HCEC 1CT (cell line): ENCODE measurements around the gene RIPK3.

Source experiments
- DNase-seq: peaks from one replicate; pipeline ENCODE4 v3.0.0-alpha.2; 2017

Gene RIPK3

GRCh38 chr14:24298892-24299254 lies 40.9 kb downstream of the RIPK3 start:
- DNase-seq, result peak; percentile 40

GRCh38 chr14:24297190-24297964 lies 42.4 kb downstream of the RIPK3 start:
- DNase-seq, result peak; percentile 28

GRCh38 chr14:24296341-24297157 lies 43.2 kb downstream of the RIPK3 start:
- DNase-seq, result peak; percentile 79

DNA sequence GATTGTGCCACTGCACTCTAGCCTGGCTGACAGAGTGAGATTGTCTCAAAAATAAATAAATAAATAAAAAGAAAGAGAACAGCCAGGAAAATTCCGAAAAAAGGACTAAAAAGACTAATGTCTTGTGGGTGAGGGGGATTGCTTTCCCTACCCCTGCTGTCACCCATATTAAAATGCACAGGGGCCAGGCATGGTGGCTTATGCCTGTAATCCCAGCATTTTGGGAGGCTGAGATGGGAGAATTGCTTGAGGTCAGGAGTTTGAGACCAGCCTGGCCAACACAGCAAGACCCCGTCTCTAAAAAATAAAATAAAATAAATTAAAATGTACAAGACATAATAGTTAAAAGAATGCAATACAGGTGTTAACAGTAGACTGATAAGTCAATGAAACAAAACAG lies 46.3 kb downstream of the RIPK3 start:
- no peak for DNase-seq

DNA sequence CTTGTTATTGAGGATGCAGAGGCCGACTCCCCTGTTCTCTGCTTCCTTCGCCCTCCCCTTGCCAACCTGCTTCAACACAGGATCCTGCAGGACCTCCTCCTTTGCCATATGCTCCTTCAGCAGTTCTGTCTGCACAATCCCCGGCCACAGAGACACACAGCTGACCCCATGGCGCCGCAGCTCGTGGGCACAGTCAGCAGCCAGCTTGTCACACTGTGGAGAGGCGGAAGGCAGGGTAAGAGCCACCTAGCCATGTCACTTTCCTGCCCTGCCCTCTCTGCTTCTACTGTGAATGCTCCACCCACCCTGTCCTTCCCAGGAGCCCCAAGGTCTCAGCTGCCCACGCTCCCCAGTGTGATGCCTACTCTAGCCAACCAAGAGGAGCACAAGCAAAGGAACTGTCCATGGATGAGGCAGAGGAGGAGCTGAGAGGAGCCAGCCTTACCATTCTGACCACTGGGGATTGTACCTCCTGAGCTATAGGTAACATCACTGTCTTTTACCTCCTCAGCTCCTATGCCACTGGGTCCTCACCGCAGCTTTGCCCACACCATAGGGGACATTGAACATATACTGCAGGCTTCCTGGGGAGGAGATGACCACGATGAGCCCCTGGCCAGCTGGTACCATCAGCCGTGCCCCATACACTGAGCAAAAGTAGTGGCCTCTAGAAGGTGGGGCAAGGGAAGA lies 47.5 kb downstream of the RIPK3 start:
- DNase-seq, result no peak

- no peak for DNase-seq
Measured at GRCh38 chr14:24291446-24292117, 48.2 kb downstream of the RIPK3 start.

GRCh38 chr14:24290746-24291145 lies 49.0 kb downstream of the RIPK3 start:
- DNase-seq, result no peak

GRCh38 chr14:24289649-24290280 lies 50.0 kb downstream of the RIPK3 start:
- DNase-seq, result no peak

GRCh38 chr14:24286996-24287395 lies 52.8 kb downstream of the RIPK3 start:
- DNase-seq, result no peak
